ENCODE measurements around the gene EDEM3.

Gene EDEM3

DNA sequence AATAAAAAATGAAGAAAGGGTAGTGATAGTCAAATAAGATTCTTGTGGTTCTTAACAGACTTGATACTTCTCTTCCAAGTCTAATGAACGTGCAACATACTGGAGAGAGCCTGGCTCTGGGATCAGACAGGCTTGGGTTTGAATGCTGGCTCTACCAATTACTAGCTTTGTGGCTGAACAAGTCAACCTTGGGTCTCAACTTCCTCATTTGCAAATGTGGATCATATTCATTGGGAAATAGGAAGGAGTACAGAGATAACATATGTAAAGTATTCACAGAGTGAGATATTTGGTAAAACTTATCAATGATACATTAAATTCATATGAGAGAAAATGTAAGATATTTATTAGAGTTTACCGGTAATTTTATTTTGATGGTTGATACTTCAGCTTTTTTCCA, 2.0 kb downstream of the EDEM3 start:
- no peak overlapping the region for H3K4me3 ChIP-seq (ENCODE audit: low read length)
- no peak overlapping the region for H3K27ac ChIP-seq (ENCODE audit: low read length)
- peaks cover 17% of the 10 kb centered on the region for H3K27me3 ChIP-seq (ENCODE audit: insufficient read depth, low read length)
- H3K9me3 ChIP-seq (ENCODE audit: insufficient read depth, low read depth, low read length) = no peaks in the 10 kb centered on the region
- peaks cover 6% of the 10 kb centered on the region; the same call in 1 of the 2 replicates for H3K4me1 ChIP-seq (ENCODE audit: insufficient read depth, low read length)
- H3K36me3 ChIP-seq (ENCODE audit: insufficient read depth, low read depth, low read length) = no peaks in the 10 kb centered on the region
- H3K9ac ChIP-seq (ENCODE audit: low read depth, low read length) = no peak overlapping the region

DNA sequence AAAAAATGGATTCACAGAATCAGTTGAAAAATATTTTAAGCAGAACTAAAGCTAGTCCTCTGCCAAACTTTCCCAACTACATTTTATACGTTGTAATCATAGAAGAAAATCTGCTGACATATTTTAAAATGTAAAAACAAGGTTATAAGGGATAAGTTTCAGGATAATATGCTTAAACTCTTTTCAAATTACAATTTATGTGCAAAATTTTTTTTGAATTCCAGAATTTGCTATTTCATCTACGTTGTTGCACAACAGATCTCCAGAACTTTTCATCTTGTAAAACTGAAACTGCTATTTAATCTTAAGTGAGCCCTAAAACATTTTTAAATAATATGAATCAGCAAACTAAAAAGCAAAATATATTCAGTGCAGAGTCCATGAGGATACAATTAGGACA, 5.9 kb downstream of the EDEM3 start:
- Histone ChIP-seq H3K36me3 (ENCODE audit: insufficient read depth, low read depth, low read length) (no peaks in the 10 kb centered on the region), H3K4me1 (ENCODE audit: insufficient read depth, low read length) (peaks cover 6% of the 10 kb centered on the region; the same call in 1 of the 2 replicates)

DNA sequence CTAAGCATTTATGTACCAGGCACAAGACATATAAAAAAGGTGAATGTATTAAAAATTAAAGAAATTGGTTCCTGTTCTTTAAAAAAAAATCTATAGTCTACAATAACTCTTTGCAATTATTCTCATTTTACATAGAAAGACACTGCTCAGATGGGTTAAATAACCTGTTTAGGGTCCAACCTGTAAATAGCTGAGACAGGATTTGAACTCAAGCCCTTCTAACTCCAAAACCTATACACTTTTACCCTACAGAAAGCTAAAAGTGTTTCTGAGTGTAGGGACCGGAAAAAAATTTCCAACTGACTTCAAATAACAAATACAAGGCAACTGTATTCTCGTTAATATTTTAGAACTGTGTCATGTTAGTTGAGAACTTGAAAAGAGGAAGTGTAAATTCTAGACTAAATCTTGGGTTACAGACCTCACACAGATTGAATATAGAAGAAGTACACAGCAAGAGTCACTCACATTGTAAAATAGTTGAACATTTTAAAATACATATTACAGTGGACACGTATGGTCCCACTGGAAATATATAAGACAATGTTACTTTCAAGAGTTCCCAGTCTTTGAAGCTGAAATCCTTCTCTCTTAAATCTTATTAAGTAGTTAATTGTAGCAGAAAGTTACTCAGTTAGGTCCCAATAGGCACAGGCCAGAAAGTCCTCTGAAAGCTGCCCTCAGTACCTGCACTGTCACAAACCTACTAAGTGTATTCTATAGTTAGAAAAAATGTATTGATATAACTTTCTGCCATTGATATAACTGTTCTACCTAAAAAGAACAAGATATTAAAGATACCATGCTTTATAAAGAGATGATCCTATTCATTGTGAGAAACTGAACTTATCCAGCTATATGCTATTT, 7.3 kb downstream of the EDEM3 start:
- Histone ChIP-seq H3K27me3 (ENCODE audit: insufficient read depth, low read length) (no peaks in the 10 kb centered on the region), H3K9me3 (ENCODE audit: insufficient read depth, low read depth, low read length) (no peaks in the 10 kb centered on the region), H3K27ac (ENCODE audit: low read length) (no peak overlapping the region), H3K4me1 (ENCODE audit: insufficient read depth, low read length) (no peaks in the 10 kb centered on the region), H3K36me3 (ENCODE audit: insufficient read depth, low read depth, low read length) (no peaks in the 10 kb centered on the region), H3K4me3 (ENCODE audit: low read length) (no peak overlapping the region), H3K9ac (ENCODE audit: low read depth, low read length) (no peak overlapping the region)

More for the DNA sequence above, 5.9 kb downstream of the EDEM3 start:
- H3K9me3 ChIP-seq (ENCODE audit: insufficient read depth, low read depth, low read length) = no peaks in the 10 kb centered on the region
- no peak overlapping the region for H3K4me3 ChIP-seq (ENCODE audit: low read length)
- H3K9ac ChIP-seq (ENCODE audit: low read depth, low read length) = no peak overlapping the region
- H3K27me3 ChIP-seq (ENCODE audit: insufficient read depth, low read length) = no peaks in the 10 kb centered on the region
- no peak overlapping the region for H3K27ac ChIP-seq (ENCODE audit: low read length)

DNA sequence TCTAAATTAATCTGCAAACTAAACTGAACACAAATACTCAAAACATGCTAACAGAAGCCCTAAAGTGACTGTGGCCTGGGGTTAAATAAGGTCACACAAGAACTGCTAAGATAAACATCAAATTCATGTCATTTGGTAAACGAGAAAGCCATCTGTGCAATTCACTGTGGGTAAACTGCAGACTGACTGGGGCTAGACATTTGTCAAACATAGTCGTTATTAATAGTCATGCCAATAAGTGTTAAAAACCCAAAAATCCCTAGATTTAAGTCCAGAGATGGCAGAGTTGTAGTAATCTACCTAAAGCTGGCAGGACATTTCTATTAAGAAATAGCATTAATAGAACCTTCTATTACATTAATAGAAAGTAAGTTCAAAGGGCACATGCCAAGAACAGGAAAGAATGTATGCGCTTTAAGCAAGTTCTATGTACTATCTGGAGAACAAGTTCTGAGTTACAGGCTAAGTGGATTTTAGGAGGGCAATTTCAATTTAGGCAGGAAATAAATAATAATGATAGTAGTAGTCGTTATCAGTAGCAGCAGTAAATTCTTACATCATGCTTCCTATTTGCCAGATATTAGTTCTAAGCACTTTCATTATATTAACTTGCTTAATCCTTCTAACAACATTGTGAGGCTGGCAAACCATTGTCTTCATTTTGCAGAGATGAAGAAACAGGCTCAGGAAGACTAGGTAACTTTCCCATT, 8.6 kb downstream of the EDEM3 start:
- H3K9me3 ChIP-seq (ENCODE audit: insufficient read depth, low read depth, low read length) = no peaks in the 10 kb centered on the region
- H3K27me3 ChIP-seq (ENCODE audit: insufficient read depth, low read length) = no peaks in the 10 kb centered on the region
- no peak overlapping the region for H3K27ac ChIP-seq (ENCODE audit: low read length)
- H3K36me3 ChIP-seq (ENCODE audit: insufficient read depth, low read depth, low read length) = no peaks in the 10 kb centered on the region
- H3K9ac ChIP-seq (ENCODE audit: low read depth, low read length) = no peak overlapping the region
- H3K4me1 ChIP-seq (ENCODE audit: insufficient read depth, low read length) = no peaks in the 10 kb centered on the region
- no peak overlapping the region for H3K4me3 ChIP-seq (ENCODE audit: low read length)

DNA sequence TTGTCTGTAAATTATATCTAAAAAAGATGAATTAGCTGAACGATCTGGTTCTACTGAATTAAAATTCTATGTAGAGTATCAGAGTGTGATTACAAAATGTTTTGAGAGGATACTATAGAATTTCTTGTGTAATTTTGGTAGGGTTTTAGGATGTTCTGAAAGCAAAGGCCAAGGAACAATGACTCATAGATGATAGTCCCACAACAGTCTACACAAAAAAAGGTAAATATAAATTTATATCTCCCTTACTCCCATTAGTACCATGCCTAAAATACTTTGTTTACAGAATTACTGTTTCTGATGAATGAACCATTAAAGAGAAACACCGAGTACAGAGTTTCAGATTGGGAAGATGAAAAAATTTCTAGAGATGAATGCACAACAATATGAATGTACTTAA, 9.5 kb downstream of the EDEM3 start:
- H3K4me1 ChIP-seq (ENCODE audit: insufficient read depth, low read length) = no peaks in the 10 kb centered on the region
- no peaks in the 10 kb centered on the region for H3K27me3 ChIP-seq (ENCODE audit: insufficient read depth, low read length)
- no peaks in the 10 kb centered on the region for H3K9me3 ChIP-seq (ENCODE audit: insufficient read depth, low read depth, low read length)
- H3K4me3 ChIP-seq (ENCODE audit: low read length) = no peak overlapping the region
- H3K9ac ChIP-seq (ENCODE audit: low read depth, low read length) = no peak overlapping the region
- H3K36me3 ChIP-seq (ENCODE audit: insufficient read depth, low read depth, low read length) = no peaks in the 10 kb centered on the region
- H3K27ac ChIP-seq (ENCODE audit: low read length) = no peak overlapping the region

DNA sequence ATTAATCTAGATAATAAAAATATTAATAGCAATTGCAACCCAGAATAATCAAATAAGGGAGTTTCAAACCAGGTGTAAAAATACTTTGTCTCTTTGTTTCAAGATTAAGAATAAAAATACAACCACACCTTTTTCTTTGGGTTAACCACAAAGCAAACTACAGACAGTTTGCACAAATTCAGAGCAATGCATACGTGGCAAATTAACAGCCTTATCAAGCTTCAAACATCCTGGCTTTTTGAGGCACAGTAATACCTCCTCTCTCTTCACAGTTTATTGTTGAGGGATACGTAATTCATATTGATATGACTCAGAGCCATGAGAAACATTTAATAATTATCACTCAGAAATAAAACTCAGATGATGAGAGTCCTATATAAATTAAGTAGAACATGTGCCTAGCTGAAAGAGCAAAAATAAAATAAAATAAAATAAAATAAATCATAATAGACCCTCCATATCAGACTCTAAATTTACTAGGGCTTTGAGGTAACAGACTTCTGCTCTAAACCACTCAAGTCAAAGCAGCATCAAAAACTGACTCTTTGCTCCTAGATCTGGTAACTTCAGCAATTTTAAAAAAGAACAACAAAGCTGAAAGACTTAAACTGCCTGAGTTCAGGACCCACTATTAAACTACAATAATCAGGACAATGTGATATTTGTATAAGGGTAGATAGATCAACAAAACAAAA, 11.4 kb downstream of the EDEM3 start:
- Histone ChIP-seq H3K9ac (ENCODE audit: low read depth, low read length) (no peak overlapping the region), H3K4me1 (ENCODE audit: insufficient read depth, low read length) (no peaks in the 10 kb centered on the region), H3K36me3 (ENCODE audit: insufficient read depth, low read depth, low read length) (no peaks in the 10 kb centered on the region), H3K9me3 (ENCODE audit: insufficient read depth, low read depth, low read length) (no peaks in the 10 kb centered on the region), H3K27me3 (ENCODE audit: insufficient read depth, low read length) (no peaks in the 10 kb centered on the region), H3K4me3 (ENCODE audit: low read length) (no peak overlapping the region), H3K27ac (ENCODE audit: low read length) (no peak overlapping the region)

DNA sequence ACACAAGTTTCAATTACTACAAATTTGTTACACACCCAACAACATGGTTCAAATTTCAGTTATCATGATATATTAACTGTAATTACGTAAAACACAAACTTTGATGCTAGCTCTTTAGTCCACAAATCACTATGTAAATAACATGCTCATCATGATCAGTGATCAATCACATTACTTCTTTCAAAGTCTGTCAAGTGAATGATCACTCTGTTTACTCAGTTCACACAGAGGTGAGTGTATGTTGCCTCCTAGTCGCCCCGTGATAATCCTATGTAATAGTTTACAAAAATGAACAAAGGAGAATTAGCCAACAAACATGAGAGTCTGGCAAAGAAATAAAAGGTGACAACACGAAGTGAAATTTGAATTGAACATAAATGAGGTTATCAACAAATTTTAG, 14.3 kb downstream of the EDEM3 start:
- Histone ChIP-seq H3K36me3 (ENCODE audit: insufficient read depth, low read depth, low read length) (no peaks in the 10 kb centered on the region), H3K27me3 (ENCODE audit: insufficient read depth, low read length) (no peaks in the 10 kb centered on the region), H3K4me1 (ENCODE audit: insufficient read depth, low read length) (no peaks in the 10 kb centered on the region), H3K9me3 (ENCODE audit: insufficient read depth, low read depth, low read length) (no peaks in the 10 kb centered on the region), H3K9ac (ENCODE audit: low read depth, low read length) (no peak overlapping the region), H3K27ac (ENCODE audit: low read length) (no peak overlapping the region), H3K4me3 (ENCODE audit: low read length) (no peak overlapping the region)

DNA sequence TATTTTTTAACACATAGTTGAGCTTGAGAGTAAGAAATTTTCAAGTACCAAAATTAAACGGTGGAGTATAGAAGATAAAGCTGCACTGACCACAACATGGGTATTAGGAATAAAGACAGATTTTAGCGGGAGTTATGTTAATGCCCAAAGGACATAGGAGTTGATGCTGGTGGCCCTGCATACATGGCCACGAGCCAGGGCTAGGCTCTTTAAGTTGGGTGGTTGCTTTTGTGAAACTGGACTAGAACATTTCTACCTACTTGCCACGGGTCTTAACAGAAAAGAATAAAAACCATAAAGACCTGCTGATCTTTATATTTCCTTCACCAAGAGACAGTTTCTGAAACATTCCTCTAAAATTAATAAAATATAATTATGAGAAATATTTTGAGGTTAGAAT, 14.9 kb downstream of the EDEM3 start:
- no peaks in the 10 kb centered on the region for H3K27me3 ChIP-seq (ENCODE audit: insufficient read depth, low read length)

DNA sequence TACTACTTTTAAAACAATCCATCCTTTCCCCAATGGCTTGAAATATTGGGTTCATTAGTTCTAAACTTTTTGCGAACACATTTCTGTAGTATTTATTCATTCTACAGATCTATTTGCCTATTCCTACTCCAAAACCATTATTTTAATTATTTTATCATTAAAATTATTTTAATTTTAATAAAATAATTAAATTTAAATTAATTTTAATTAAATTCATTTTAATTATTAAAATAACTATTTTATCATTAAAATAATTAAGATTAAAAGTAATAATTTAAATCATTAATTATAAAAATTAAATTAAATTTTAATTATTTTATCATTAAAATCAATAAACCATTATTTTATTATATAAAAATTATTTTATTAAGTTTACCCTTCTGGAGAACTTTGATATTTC, 15.6 kb downstream of the EDEM3 start:
- no peaks in the 10 kb centered on the region for H3K4me1 ChIP-seq (ENCODE audit: insufficient read depth, low read length)
- no peaks in the 10 kb centered on the region for H3K9me3 ChIP-seq (ENCODE audit: insufficient read depth, low read depth, low read length)
- no peak overlapping the region for H3K9ac ChIP-seq (ENCODE audit: low read depth, low read length)
- no peaks in the 10 kb centered on the region for H3K36me3 ChIP-seq (ENCODE audit: insufficient read depth, low read depth, low read length)
- no peaks in the 10 kb centered on the region for H3K27me3 ChIP-seq (ENCODE audit: insufficient read depth, low read length)
- no peak overlapping the region for H3K27ac ChIP-seq (ENCODE audit: low read length)
- H3K4me3 ChIP-seq (ENCODE audit: low read length) = no peak overlapping the region

More for the DNA sequence above, 14.9 kb downstream of the EDEM3 start:
- no peak overlapping the region for H3K27ac ChIP-seq (ENCODE audit: low read length)
- no peak overlapping the region for H3K4me3 ChIP-seq (ENCODE audit: low read length)
- no peaks in the 10 kb centered on the region for H3K4me1 ChIP-seq (ENCODE audit: insufficient read depth, low read length)
- H3K9me3 ChIP-seq (ENCODE audit: insufficient read depth, low read depth, low read length) = no peaks in the 10 kb centered on the region
- no peaks in the 10 kb centered on the region for H3K36me3 ChIP-seq (ENCODE audit: insufficient read depth, low read depth, low read length)
- no peak overlapping the region for H3K9ac ChIP-seq (ENCODE audit: low read depth, low read length)

DNA sequence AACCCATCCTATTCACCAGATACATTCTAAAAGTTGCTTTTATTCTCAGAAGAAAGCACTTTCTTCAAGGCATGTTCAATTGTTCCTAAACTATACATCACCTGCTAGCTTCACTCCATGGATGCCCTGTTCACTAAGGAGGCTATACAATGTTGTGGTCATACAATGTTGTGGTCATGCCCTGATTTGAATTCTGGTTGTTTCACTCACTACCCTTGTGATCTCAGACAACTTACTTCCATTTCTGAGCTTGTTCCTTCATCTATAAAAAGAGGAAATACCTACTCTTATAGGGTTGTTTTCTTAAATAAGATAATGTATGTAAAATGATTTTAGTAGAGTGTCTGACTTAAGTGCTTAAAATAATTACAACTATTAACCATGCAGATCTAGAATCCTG, 19.7 kb downstream of the EDEM3 start:
- H3K27me3 ChIP-seq (ENCODE audit: insufficient read depth, low read length) = no peaks in the 10 kb centered on the region
- H3K4me3 ChIP-seq (ENCODE audit: low read length) = no peak overlapping the region
- H3K9me3 ChIP-seq (ENCODE audit: insufficient read depth, low read depth, low read length) = no peaks in the 10 kb centered on the region
- no peak overlapping the region for H3K27ac ChIP-seq (ENCODE audit: low read length)
- 0 out of 2 replicates have a peak, but pooled peaks cover 7% of the 10 kb centered on the region for H3K36me3 ChIP-seq (ENCODE audit: insufficient read depth, low read depth, low read length)
- H3K4me1 ChIP-seq (ENCODE audit: insufficient read depth, low read length) = no peaks in the 10 kb centered on the region
- H3K9ac ChIP-seq (ENCODE audit: low read depth, low read length) = no peak overlapping the region

DNA sequence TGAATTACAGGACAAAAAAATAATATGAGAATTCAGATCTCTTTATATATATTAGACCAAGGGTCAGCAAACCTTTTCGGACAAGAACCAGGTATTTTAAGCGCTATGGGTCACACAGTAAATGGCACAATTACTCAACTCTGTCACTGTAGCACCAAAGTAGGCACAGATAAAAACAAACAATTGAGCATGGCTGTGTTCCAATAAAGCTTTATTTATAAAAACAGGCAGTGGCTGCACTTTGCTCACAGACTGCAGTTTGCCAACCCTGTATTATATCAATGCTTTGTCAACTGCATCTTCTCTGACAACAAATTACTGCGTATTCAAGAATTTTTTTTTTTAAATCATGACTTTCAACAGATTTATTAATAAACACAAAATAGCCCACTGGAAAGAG, 29.8 kb downstream of the EDEM3 start:
- Histone ChIP-seq H3K9me3 (ENCODE audit: insufficient read depth, low read depth, low read length) (no peaks in the 10 kb centered on the region), H3K4me3 (ENCODE audit: low read length) (no peak overlapping the region), H3K4me1 (ENCODE audit: insufficient read depth, low read length) (no peaks in the 10 kb centered on the region), H3K27ac (ENCODE audit: low read length) (no peak overlapping the region), H3K36me3 (ENCODE audit: insufficient read depth, low read depth, low read length) (no peaks in the 10 kb centered on the region), H3K9ac (ENCODE audit: low read depth, low read length) (no peak overlapping the region), H3K27me3 (ENCODE audit: insufficient read depth, low read length) (no peaks in the 10 kb centered on the region)
